Measurements from ENCODE around the gene FHOD1.

The FHOD1 gene

DNA sequence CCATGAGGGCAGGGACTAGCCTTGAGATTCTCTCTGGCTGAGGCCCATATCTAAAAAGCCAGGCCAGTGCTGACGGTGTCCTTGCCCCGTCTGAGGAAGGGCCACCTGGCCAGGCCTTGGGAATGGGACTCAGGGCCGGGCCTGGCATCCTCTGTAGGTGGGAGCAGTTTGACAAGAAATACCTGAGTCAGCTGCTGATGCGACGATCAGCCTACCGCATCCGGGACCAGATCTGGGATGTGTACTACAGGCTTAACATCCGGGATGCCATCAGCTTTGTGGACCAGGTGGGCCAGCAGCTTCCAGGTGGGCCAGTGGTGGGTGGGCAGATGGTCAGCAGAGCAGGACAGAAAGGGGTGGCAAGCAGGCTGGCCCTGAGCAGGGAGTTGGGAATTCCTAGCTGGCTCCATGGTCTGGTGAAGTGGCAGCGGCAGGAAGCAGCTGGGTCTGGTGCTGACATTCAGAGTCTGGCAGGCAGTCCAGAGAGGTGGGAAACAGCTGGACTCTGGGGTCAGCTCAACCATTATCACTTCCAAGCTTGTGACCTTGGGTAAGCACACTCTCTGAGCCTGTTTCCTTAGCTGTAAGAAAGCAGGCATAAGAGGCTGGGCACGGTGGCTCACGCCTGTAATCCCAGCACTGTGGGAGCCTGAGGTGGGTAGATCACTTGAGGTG is 11.0 kb upstream of the FHOD1 start:
- in situ Hi-C loops (cut with MboI; ENCODE audit: low pct_unique_long_range_greater_than_20kb, low sequenced_read_pairs, unreplicated experiment): no loop called here
- no peak for DNase-seq (ENCODE audit: low spot score)
- TF ChIP-seq, protein P1, sequence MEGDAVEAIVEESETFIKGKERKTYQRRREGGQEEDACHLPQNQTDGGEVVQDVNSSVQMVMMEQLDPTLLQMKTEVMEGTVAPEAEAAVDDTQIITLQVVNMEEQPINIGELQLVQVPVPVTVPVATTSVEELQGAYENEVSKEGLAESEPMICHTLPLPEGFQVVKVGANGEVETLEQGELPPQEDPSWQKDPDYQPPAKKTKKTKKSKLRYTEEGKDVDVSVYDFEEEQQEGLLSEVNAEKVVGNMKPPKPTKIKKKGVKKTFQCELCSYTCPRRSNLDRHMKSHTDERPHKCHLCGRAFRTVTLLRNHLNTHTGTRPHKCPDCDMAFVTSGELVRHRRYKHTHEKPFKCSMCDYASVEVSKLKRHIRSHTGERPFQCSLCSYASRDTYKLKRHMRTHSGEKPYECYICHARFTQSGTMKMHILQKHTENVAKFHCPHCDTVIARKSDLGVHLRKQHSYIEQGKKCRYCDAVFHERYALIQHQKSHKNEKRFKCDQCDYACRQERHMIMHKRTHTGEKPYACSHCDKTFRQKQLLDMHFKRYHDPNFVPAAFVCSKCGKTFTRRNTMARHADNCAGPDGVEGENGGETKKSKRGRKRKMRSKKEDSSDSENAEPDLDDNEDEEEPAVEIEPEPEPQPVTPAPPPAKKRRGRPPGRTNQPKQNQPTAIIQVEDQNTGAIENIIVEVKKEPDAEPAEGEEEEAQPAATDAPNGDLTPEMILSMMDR (IDR thresholded peaks at IDR 0.05; ENCODE audit: extremely low read depth, insufficient read depth, missing control alignments): no peak

DNA sequence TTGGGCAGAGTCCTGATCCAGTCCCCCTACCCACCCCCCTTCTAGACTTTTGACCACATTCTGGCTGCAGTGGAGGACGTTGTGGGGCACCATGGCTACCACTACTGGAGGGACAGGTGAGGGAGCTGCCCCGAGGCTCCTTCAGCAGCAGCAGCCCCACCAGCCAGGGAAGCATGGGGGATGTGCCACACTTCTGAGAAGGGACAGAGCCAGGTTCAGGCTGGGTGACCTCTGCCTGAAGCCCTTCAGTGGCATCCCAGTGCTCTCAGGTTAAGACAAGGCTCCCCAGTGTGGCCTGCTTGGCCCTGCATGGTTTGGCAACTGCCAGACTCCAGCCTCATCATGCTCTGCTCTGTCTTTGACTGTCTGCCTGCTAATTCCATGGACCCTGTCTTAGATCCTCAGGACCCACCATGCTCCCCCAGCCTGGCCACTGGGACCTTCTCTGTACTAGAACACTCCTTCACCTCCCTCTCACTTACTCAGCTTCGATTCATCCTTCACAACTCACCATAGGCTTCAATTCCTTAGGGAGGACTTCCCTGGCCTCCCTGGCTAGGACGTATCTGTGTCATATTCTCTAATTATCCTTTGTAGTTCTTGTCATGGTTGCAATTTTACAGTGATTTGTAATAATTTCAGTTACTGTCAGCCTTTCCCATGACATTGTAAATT is 10.3 kb upstream of the FHOD1 start:
- in situ Hi-C loops (cut with MboI; ENCODE audit: low pct_unique_long_range_greater_than_20kb, low sequenced_read_pairs, unreplicated experiment): no loop called here
- TF ChIP-seq, protein P1 (IDR thresholded peaks at IDR 0.05; ENCODE audit: extremely low read depth, insufficient read depth, missing control alignments): no peak
- no peak for DNase-seq (ENCODE audit: low spot score)

- DNase-seq (ENCODE audit: low spot score): no peak
- in situ Hi-C loops (cut with MboI; ENCODE audit: low pct_unique_long_range_greater_than_20kb, low sequenced_read_pairs, unreplicated experiment): no loop called here
- TF ChIP-seq, protein P1 (IDR thresholded peaks at IDR 0.05; ENCODE audit: extremely low read depth, insufficient read depth, missing control alignments): no peak
These were observed 9.5 kb upstream of the FHOD1 start for GRCh38 chr16:67256701-67257230.

- TF ChIP-seq, protein P1 (IDR thresholded peaks at IDR 0.05; ENCODE audit: extremely low read depth, insufficient read depth, missing control alignments): no peak
- in situ Hi-C loops (cut with MboI; ENCODE audit: low pct_unique_long_range_greater_than_20kb, low sequenced_read_pairs, unreplicated experiment): no loop called here
- DNase-seq (ENCODE audit: low spot score): no peak
These were observed 8.4 kb upstream of the FHOD1 start for GRCh38 chr16:67255553-67256221.

DNA sequence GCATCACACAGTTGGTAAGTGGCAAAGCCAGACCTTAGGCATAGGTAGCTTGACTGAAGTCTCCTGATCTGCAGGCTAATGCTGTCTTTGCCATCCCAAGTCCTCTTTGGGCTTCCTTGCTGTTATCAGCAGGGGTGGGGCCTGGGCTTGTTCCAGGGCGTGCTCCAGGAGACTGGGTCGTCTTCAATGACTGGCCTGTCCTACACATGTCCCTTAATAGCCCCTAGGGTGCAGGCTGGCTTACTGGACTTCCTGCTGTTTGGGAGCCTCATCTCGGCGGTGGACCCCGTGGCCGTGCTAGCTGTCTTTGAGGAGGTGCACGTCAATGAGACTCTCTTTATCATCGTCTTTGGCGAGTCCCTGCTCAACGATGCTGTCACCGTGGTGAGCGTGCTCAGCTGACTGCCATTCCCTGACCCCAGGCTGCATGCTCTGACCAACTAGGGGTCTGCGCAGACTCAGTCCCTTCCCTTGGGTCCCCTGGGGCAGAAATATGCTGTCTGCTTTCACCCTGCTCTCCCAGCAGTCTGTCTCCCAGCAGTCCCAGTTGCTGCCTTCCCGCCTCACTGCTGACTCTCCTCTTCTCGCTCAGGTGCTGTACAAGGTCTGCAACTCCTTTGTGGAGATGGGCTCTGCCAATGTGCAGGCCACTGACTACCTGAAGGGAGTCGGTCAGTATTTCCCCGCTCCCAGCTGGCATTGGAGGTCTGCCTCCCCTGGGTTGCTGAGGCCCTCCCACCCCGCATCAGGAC is 7.7 kb upstream of the FHOD1 start:
- DNase-seq (ENCODE audit: low spot score): no peak
- TF ChIP-seq, protein P1 (IDR thresholded peaks at IDR 0.05; ENCODE audit: extremely low read depth, insufficient read depth, missing control alignments): no peak
- in situ Hi-C loops (cut with MboI; ENCODE audit: low pct_unique_long_range_greater_than_20kb, low sequenced_read_pairs, unreplicated experiment): no loop called here
